ENCODE data around the gene LAMA3. TPM values are rescaled to one million over a fixed set of nuclear protein-coding genes. Genes with fewer than 3 reads are reported as not detected.

LAMA3 gene
- total and polyA plus RNA-seq, 2 donors (not counting 3 experiments of a cell fraction or from before 2014, with no cell fraction given), result 2.6 to 12.3 TPM

GRCh38 chr18:23693846-23694245 is 4.6 kb downstream of the LAMA3 start:
- H3K27ac ChIP-seq (ENCODE audit: insufficient read depth, low read depth, low read length), result no peak overlapping the region
- ChIA-PET POLR2A (no interaction called here), CTCF (interaction anchor here (1.6 to 2.7 kb wide), 2 partner anchors 9 to 71 kb away, joined by 4 to 18 read pairs; no protein-coding TSS in a partner anchor)
- no peak for TF ChIP-seq POLR2A (IDR thresholded peaks at IDR 0.05; ENCODE audit: low read depth, low read length)
- no peaks in the 10 kb centered on the region for H3K9me3 ChIP-seq (replicated peaks; ENCODE audit: control insufficient read depth, insufficient read depth, low read length)
- intact Hi-C loops (cut with micrococcal nuclease) (no loop called here), dilution Hi-C loops (cut with MboI; ENCODE audit: extremely low pct_ligation_motif_present, low sequenced_read_pairs) (no loop called here)
- no peak overlapping the region for H2AFZ ChIP-seq (ENCODE audit: low read depth, low read length)
- H3K9me1 ChIP-seq (replicated peaks; ENCODE audit: control insufficient read depth, extremely low read depth, insufficient read depth, low read length), result no peaks in the 10 kb centered on the region
- H4K20me1 ChIP-seq (replicated peaks; ENCODE audit: control insufficient read depth, extremely low read depth, insufficient read depth, low read length), result no peaks in the 10 kb centered on the region
- H3K4me1 ChIP-seq (ENCODE audit: control insufficient read depth, extremely low read depth, insufficient read depth, low read length), result peaks cover 21% of the 10 kb centered on the region
- BruUV-seq (replicated peaks), result no TSS peak
- H3K36me3 ChIP-seq (ENCODE audit: control insufficient read depth in 2 of 2, extremely low read depth in 1 of 2, insufficient read depth in 2 of 2, low read length in 2 of 2), result no peaks in the 10 kb centered on the region
- H3K9ac ChIP-seq (replicated peaks; ENCODE audit: extremely low read depth, insufficient read depth, low read length), result no peak overlapping the region
- no peak for FAIRE-seq
- H3K4me2 ChIP-seq (ENCODE audit: insufficient read depth, low read length), result no peak overlapping the region
- DNase-seq (ENCODE audit: low read depth, low spot score), result no peak
- H3K79me2 ChIP-seq (ENCODE audit: control insufficient read depth, insufficient read depth, low read length), result no peaks in the 10 kb centered on the region
- H3K27me3 ChIP-seq (ENCODE audit: control insufficient read depth in 2 of 2, insufficient read depth in 2 of 2, low read length in 2 of 2), result no peaks in the 10 kb centered on the region
- no peak overlapping the region for H3K4me3 ChIP-seq (replicated peaks in 1 of 3; ENCODE audit: insufficient read depth in 1 of 3, low read depth in 1 of 3, low read length in 3 of 3)

- no peak overlapping the region for H3K9ac ChIP-seq (replicated peaks; ENCODE audit: extremely low read depth, insufficient read depth, low read length)
- no TSS peak for BruUV-seq (replicated peaks)
- CTCF ChIA-PET, result interaction anchor here (1.0 to 2.7 kb wide), 11 partner anchors 8 to 224 kb away, joined by 3 to 18 read pairs (median 4); no protein-coding TSS in a partner anchor
- H3K4me3 ChIP-seq (replicated peaks in 1 of 3; ENCODE audit: insufficient read depth in 1 of 3, low read depth in 1 of 3, low read length in 3 of 3), result no peak overlapping the region
- no peak for TF ChIP-seq CTCF (IDR thresholded peaks at IDR 0.05; ENCODE audit: extremely low read depth in 1 of 2, insufficient read depth in 1 of 2, low read depth in 1 of 2, low read length in 2 of 2)
- no peak for TF ChIP-seq GATA2 (IDR thresholded peaks at IDR 0.05; ENCODE audit: insufficient read depth, insufficient read length, low read depth, low read length)
- no peak for TF ChIP-seq POLR2AphosphoS5 (IDR thresholded peaks at IDR 0.05; ENCODE audit: insufficient read depth, low read depth, low read length)
- TF ChIP-seq JUN (IDR thresholded peaks at IDR 0.05; ENCODE audit: borderline replicate concordance, insufficient read depth, insufficient read length, low read depth), result no peak
- no peak for TF ChIP-seq EZH2 (IDR thresholded peaks at IDR 0.05; ENCODE audit: borderline replicate concordance, low read depth, low read length, severe bottlenecking)
- no peak for TF ChIP-seq MAX (IDR thresholded peaks at IDR 0.05; ENCODE audit: insufficient read depth, insufficient read length)
- TF ChIP-seq FOS (IDR thresholded peaks at IDR 0.05; ENCODE audit: borderline replicate concordance, insufficient read depth, low read length), result no peak
- TF ChIP-seq POLR2A (IDR thresholded peaks at IDR 0.05; ENCODE audit: low read depth, low read length), result no peak
- TF ChIP-seq MYC (IDR thresholded peaks at IDR 0.05; ENCODE audit: low read depth, low read length), result no peak
- FAIRE-seq (no peak), DNase-seq (ENCODE audit: low read depth, low spot score) (no peak)
- peak overlapping the region; percentile 41 for H2AFZ ChIP-seq (ENCODE audit: low read depth, low read length)
- H3K79me2 ChIP-seq (ENCODE audit: control insufficient read depth, insufficient read depth, low read length), result no peaks in the 10 kb centered on the region
- POLR2A ChIA-PET, result interaction anchor here (0.6 kb wide), 1 partner anchor 444 kb away, joined by 7 read pairs; the partner anchor contains the start of gene CABYR
- peaks cover 16% of the 10 kb centered on the region for H3K4me1 ChIP-seq (ENCODE audit: control insufficient read depth, extremely low read depth, insufficient read depth, low read length)
- H3K27me3 ChIP-seq (ENCODE audit: control insufficient read depth in 2 of 2, insufficient read depth in 2 of 2, low read length in 2 of 2), result no peaks in the 10 kb centered on the region
- intact Hi-C loops (cut with micrococcal nuclease), result no loop called here
- dilution Hi-C loops (cut with MboI; ENCODE audit: extremely low pct_ligation_motif_present, low sequenced_read_pairs), result no loop called here
- H3K36me3 ChIP-seq (ENCODE audit: control insufficient read depth in 2 of 2, extremely low read depth in 1 of 2, insufficient read depth in 2 of 2, low read length in 2 of 2), result no peaks in the 10 kb centered on the region
- no peaks in the 10 kb centered on the region for H3K9me1 ChIP-seq (replicated peaks; ENCODE audit: control insufficient read depth, extremely low read depth, insufficient read depth, low read length)
- no peaks in the 10 kb centered on the region for H3K9me3 ChIP-seq (replicated peaks; ENCODE audit: control insufficient read depth, insufficient read depth, low read length)
- H3K27ac ChIP-seq (ENCODE audit: insufficient read depth, low read depth, low read length), result peak overlapping the region; percentile 35
- peak overlapping the region; percentile 20 for H3K4me2 ChIP-seq (ENCODE audit: insufficient read depth, low read length)
- no peaks in the 10 kb centered on the region for H4K20me1 ChIP-seq (replicated peaks; ENCODE audit: control insufficient read depth, extremely low read depth, insufficient read depth, low read length)
Observed at GRCh38 chr18:23694637-23695430, 5.6 kb downstream of the LAMA3 start.

Measured in endothelial cell of umbilical vein (primary cell).